Measurements from ENCODE around the gene TENM3. TPM values are rescaled to one million over a fixed set of nuclear protein-coding genes. Genes with fewer than 3 reads are reported as not detected.

TENM3 gene
- total and polyA plus RNA-seq, 2 of the 8 experiments (the other 6 are each of a cell fraction or from before 2014, with no cell fraction given): 36.9 to 69.3 TPM

GRCh38 chr4:182268966-182269365 is 25.8 kb downstream of the TENM3 start:
- H2BK20ac ChIP-seq (ENCODE audit: low read length): no peak overlapping the region
- DNase-seq (ENCODE audit: low read depth in 1 of 2, low spot score in 2 of 2) (no peak), FAIRE-seq (no peak)
- H3K27ac ChIP-seq (ENCODE audit: low read depth, low read length): no peak overlapping the region
- TF ChIP-seq CTCF (IDR thresholded peaks at IDR 0.05; ENCODE audit: control extremely low read depth in 1 of 3, insufficient read depth in 1 of 3, low read depth in 1 of 3, low read length in 3 of 3): no peak
- H2BK120ac ChIP-seq (replicated peaks; ENCODE audit: low read depth, low read length): no peak overlapping the region
- H3K9ac ChIP-seq (replicated peaks in 1 of 4; ENCODE audit: extremely low read depth in 1 of 4, low read depth in 3 of 4, low read length in 3 of 4): no peak overlapping the region
- no peaks in the 10 kb centered on the region for H3K23me2 ChIP-seq (ENCODE audit: low read depth, low read length)
- H3K27me3 ChIP-seq (replicated peaks in 1 of 4; ENCODE audit: control insufficient read depth in 3 of 4, extremely low read depth in 1 of 4, insufficient read depth in 3 of 4, low read length in 3 of 4): no peaks in the 10 kb centered on the region
- H2BK15ac ChIP-seq (ENCODE audit: low read length): no peak overlapping the region
- no peak overlapping the region for H3K14ac ChIP-seq (ENCODE audit: insufficient read length)
- H3K9me3 ChIP-seq (ENCODE audit: insufficient read depth in 2 of 2, low read depth in 1 of 2, low read length in 1 of 2): no peaks in the 10 kb centered on the region
- H2AFZ ChIP-seq (ENCODE audit: low read length): no peak overlapping the region
- H3K4me2 ChIP-seq (ENCODE audit: insufficient read depth in 1 of 2, low read depth in 2 of 2, low read length in 2 of 2): no peak overlapping the region
- H3K79me1 ChIP-seq (ENCODE audit: low read depth, low read length): no peaks in the 10 kb centered on the region
- H3K4me3 ChIP-seq (ENCODE audit: extremely low read depth in 1 of 4, insufficient read depth in 2 of 4, low read depth in 3 of 4, low read length in 4 of 4): no peak overlapping the region
- no peak overlapping the region for H2BK5ac ChIP-seq (ENCODE audit: low read depth, low read length)
- 96% methylated on average over 3 of the region's 3 CpGs; no CpG with 5 or more reads in 1 of the 2 experiments for WGBS, 2 experiments (ENCODE audit: extremely low coverage in 1 of 2, insufficient coverage in 1 of 2, insufficient read length in 1 of 2, insufficient replicate concordance in 2 of 2, low coverage in 1 of 2, low lambda C conversion rate in 2 of 2, missing lambda C conversion rate in 1 of 2)
- no peak overlapping the region for H4K8ac ChIP-seq (ENCODE audit: extremely low read depth, insufficient read depth, low read length)
- H3K56ac ChIP-seq (replicated peaks; ENCODE audit: insufficient read length, low read depth, low read length): no peak overlapping the region
- H3K36me3 ChIP-seq (ENCODE audit: control insufficient read depth in 2 of 4, insufficient read depth in 4 of 4, low read length in 3 of 4): peaks cover 0 to 2% (median 0%) of the 10 kb centered on the region in 4 experiments; a peak in 1 of 8 replicates
- peaks cover 2 to 12% (median 5%) of the 10 kb centered on the region in 4 experiments; a peak in 6 of 7 replicates for H3K4me1 ChIP-seq (replicated peaks in 1 of 4; ENCODE audit: control insufficient read depth in 3 of 4, insufficient read depth in 4 of 4, low read length in 3 of 4)
- ChIA-PET POLR2A (ENCODE audit: partially characterized antibody) (no interaction called here), CTCF (ENCODE audit: partially characterized antibody) (interaction anchor here (0.6 to 1.1 kb wide), 2 partner anchors 21 to 115 kb away, joined by 3 to 4 read pairs; no protein-coding TSS in a partner anchor)
- peaks cover 0 to 2% of the 10 kb centered on the region in 2 experiments; a peak in 1 of 4 replicates for H3K79me2 ChIP-seq (ENCODE audit: control insufficient read depth in 1 of 2, insufficient read depth in 2 of 2, low read length in 2 of 2)
- H4K5ac ChIP-seq (ENCODE audit: insufficient read length, low read depth, low read length): no peak overlapping the region
- no peak overlapping the region for H3K18ac ChIP-seq (ENCODE audit: extremely low read depth, low read length)
- H2AK5ac ChIP-seq (ENCODE audit: low read depth, low read length): no peak overlapping the region
- no peak overlapping the region for H3K4ac ChIP-seq (replicated peaks; ENCODE audit: insufficient read length, low read depth, low read length)
- no peak overlapping the region for H2BK12ac ChIP-seq (ENCODE audit: low read depth, low read length)
- no peaks in the 10 kb centered on the region for H4K20me1 ChIP-seq (replicated peaks in 1 of 2; ENCODE audit: control insufficient read depth in 1 of 2, insufficient read depth in 2 of 2, low read length in 2 of 2)
- H3K23ac ChIP-seq (ENCODE audit: insufficient read length): no peak overlapping the region
- H4K91ac ChIP-seq (replicated peaks; ENCODE audit: insufficient read length, low read length): no peak overlapping the region
